Karpas-422 (cell line): Measurements from ENCODE around the gene SPIB. TPM values are rescaled to one million over a fixed set of nuclear protein-coding genes. Genes with fewer than 3 reads are reported as not detected.

Source experiments
- DNase-seq: peaks from one replicate; pipeline ENCODE4 v3.0.0-alpha.2; 2015
- H2AFZ ChIP-seq: fragments of 200-600 bp; sonication (generic); 2 replicates; pipeline ENCODE4 v1.6.1; 2014; ENCODE audit warnings: antibody characterized with exemption, low read length, mixed read lengths
- H3K27ac ChIP-seq: fragments of 200-600 bp; sonication (generic); 2 replicates; pipeline ENCODE4 v1.5.1; 2014; ENCODE audit warnings: mild to moderate bottlenecking, low read length, moderate library complexity
- H3K27me3 ChIP-seq: fragments of 200-600 bp; sonication (generic); 2 replicates; pipeline ENCODE4 v1.6.1; 2014; ENCODE audit warnings: low read length, mixed read lengths
- H3K36me3 ChIP-seq: fragments of 200-600 bp; sonication (generic); 2 replicates; pipeline ENCODE4 v1.6.1; 2014; ENCODE audit warnings: low read length, mixed read lengths; ENCODE audit not compliant: insufficient read depth
- H3K4me1 ChIP-seq: fragments of 200-600 bp; sonication (generic); 2 replicates; pipeline ENCODE4 v1.6.1; 2014; ENCODE audit warnings: mild to moderate bottlenecking, low read length, mixed read lengths
- H3K4me2 ChIP-seq: fragments of 200-600 bp; sonication (generic); 2 replicates; pipeline ENCODE4 v1.6.1; 2014; ENCODE audit warnings: low read length, low read depth, mild to moderate bottlenecking; ENCODE audit not compliant: poor library complexity, severe bottlenecking
- H3K4me3 ChIP-seq: fragments of 200-600 bp; sonication (generic); 2 replicates; pipeline ENCODE4 v1.5.1; 2014; ENCODE audit warnings: mild to moderate bottlenecking, antibody characterized with exemption, low read length, mixed read lengths
- H3K79me2 ChIP-seq: fragments of 200-600 bp; sonication (generic); 2 replicates; pipeline ENCODE4 v1.6.1; 2014; ENCODE audit warnings: mild to moderate bottlenecking, low read length, mixed read lengths
- H3K9ac ChIP-seq: fragments of 200-600 bp; sonication (generic); 2 replicates; pipeline ENCODE4 v1.6.0; 2014; ENCODE audit warnings: low read length
- H3K9me2 ChIP-seq: fragments of 200-600 bp; sonication (generic), shearing (Covaris generic); replicated peaks from 2 replicates; pipeline ENCODE4 v1.6.0; 2014; ENCODE audit warnings: mild to moderate bottlenecking, low read length, moderate library complexity; ENCODE audit not compliant: insufficient read depth
- H3K9me3 ChIP-seq: fragments of 300-700, 200-600 bp; sonication (generic); 2 replicates; pipeline ENCODE4 v1.6.1; 2014; ENCODE audit warnings: low read length, mixed read lengths
- H4K20me1 ChIP-seq: fragments of 200-600 bp; sonication (generic); 2 replicates; pipeline ENCODE4 v1.6.1; 2014; ENCODE audit warnings: mild to moderate bottlenecking, antibody characterized with exemption, low read length, low read depth; ENCODE audit not compliant: insufficient read depth
- total RNA-seq: library from RNA; depleted of rRNA; stranded (reverse); fragments of >200 nt; shearing (Covaris generic); gene quantifications from 2 replicates; pipeline ENCODE4 v1.2.3, GENCODE V29; 2014; ENCODE audit warnings: low replicate concordance

Gene SPIB
- total RNA-seq, 1 experiment from 2014 or later, result 239 TPM

GRCh38 chr19:50449236-50449899 is 30.6 kb downstream of the SPIB start:
- no peak overlapping the region for H2AFZ ChIP-seq
- peaks cover 4% of the 10 kb centered on the region; the same call in 1 of the 2 replicates for H3K36me3 ChIP-seq
- no peaks in the 10 kb centered on the region for H3K9me2 ChIP-seq
- no peak overlapping the region for H3K4me3 ChIP-seq
- no peaks in the 10 kb centered on the region for H4K20me1 ChIP-seq
- H3K9me3 ChIP-seq, result no peaks in the 10 kb centered on the region
- H3K9ac ChIP-seq, result no peak overlapping the region
- no peak overlapping the region for H3K27ac ChIP-seq
- no peak overlapping the region for H3K4me2 ChIP-seq
- no peak for DNase-seq
- H3K79me2 ChIP-seq, result no peaks in the 10 kb centered on the region
- H3K4me1 ChIP-seq, result no peaks in the 10 kb centered on the region
- no peaks in the 10 kb centered on the region for H3K27me3 ChIP-seq

GRCh38 chr19:50450369-50451222 is 31.9 kb downstream of the SPIB start:
- Histone ChIP-seq H3K27me3 (no peaks in the 10 kb centered on the region), H4K20me1 (no peaks in the 10 kb centered on the region), H3K36me3 (peaks cover 4% of the 10 kb centered on the region; the same call in 1 of the 2 replicates), H3K4me2 (no peak overlapping the region), H3K9me2 (no peaks in the 10 kb centered on the region), H3K4me3 (no peak overlapping the region), H2AFZ (no peak overlapping the region), H3K79me2 (no peaks in the 10 kb centered on the region), H3K4me1 (no peaks in the 10 kb centered on the region), H3K9me3 (no peaks in the 10 kb centered on the region), H3K9ac (no peak overlapping the region), H3K27ac (no peak overlapping the region)
- no peak for DNase-seq

GRCh38 chr19:50451223-50451534 is 32.4 kb downstream of the SPIB start:
- H3K27me3 ChIP-seq, result no peaks in the 10 kb centered on the region
- no peaks in the 10 kb centered on the region for H4K20me1 ChIP-seq
- no peaks in the 10 kb centered on the region for H3K79me2 ChIP-seq
- H3K27ac ChIP-seq, result no peak overlapping the region
- no peaks in the 10 kb centered on the region for H3K4me1 ChIP-seq
- peaks cover 4% of the 10 kb centered on the region; the same call in 1 of the 2 replicates for H3K36me3 ChIP-seq
- DNase-seq, result no peak
- no peak overlapping the region for H3K4me3 ChIP-seq
- no peak overlapping the region for H2AFZ ChIP-seq
- no peaks in the 10 kb centered on the region for H3K9me2 ChIP-seq
- H3K4me2 ChIP-seq, result no peak overlapping the region
- H3K9me3 ChIP-seq, result no peaks in the 10 kb centered on the region
- H3K9ac ChIP-seq, result no peak overlapping the region

GRCh38 chr19:50453243-50453642 is 34.5 kb downstream of the SPIB start:
- Histone ChIP-seq H3K9me2 (no peaks in the 10 kb centered on the region), H3K4me1 (no peaks in the 10 kb centered on the region), H3K4me2 (no peak overlapping the region), H3K4me3 (no peak overlapping the region), H3K27ac (no peak overlapping the region), H3K27me3 (no peaks in the 10 kb centered on the region), H2AFZ (no peak overlapping the region), H4K20me1 (no peaks in the 10 kb centered on the region), H3K9me3 (no peaks in the 10 kb centered on the region), H3K79me2 (no peaks in the 10 kb centered on the region), H3K9ac (no peak overlapping the region), H3K36me3 (peaks cover under 1% of the 10 kb centered on the region; the same call in 1 of the 2 replicates)
- DNase-seq, result no peak

GRCh38 chr19:50455992-50456391 is 37.3 kb downstream of the SPIB start:
- DNase-seq, result no peak
- Histone ChIP-seq H3K9me2 (no peaks in the 10 kb centered on the region), H3K4me2 (no peak overlapping the region), H3K9me3 (no peaks in the 10 kb centered on the region), H3K9ac (no peak overlapping the region), H3K27me3 (no peaks in the 10 kb centered on the region), H3K27ac (no peak overlapping the region), H4K20me1 (no peaks in the 10 kb centered on the region), H3K4me3 (no peak overlapping the region), H3K4me1 (peaks cover 17% of the 10 kb centered on the region), H3K36me3 (no peaks in the 10 kb centered on the region), H2AFZ (no peak overlapping the region), H3K79me2 (no peaks in the 10 kb centered on the region)

GRCh38 chr19:50457300-50457699 is 38.6 kb downstream of the SPIB start:
- Histone ChIP-seq H4K20me1 (no peaks in the 10 kb centered on the region), H3K9me2 (no peaks in the 10 kb centered on the region), H3K4me1 (peaks cover 18% of the 10 kb centered on the region), H3K9ac (no peak overlapping the region), H3K79me2 (no peaks in the 10 kb centered on the region), H3K36me3 (no peaks in the 10 kb centered on the region), H3K4me3 (no peak overlapping the region), H3K9me3 (no peaks in the 10 kb centered on the region), H2AFZ (no peak overlapping the region), H3K27me3 (no peaks in the 10 kb centered on the region), H3K4me2 (no peak overlapping the region), H3K27ac (no peak overlapping the region)
- no peak for DNase-seq

GRCh38 chr19:50458396-50459066 is 39.8 kb downstream of the SPIB start:
- H3K36me3 ChIP-seq, result no peaks in the 10 kb centered on the region
- H3K9ac ChIP-seq, result no peak overlapping the region
- no peak overlapping the region for H2AFZ ChIP-seq
- H3K27me3 ChIP-seq, result no peaks in the 10 kb centered on the region
- H3K79me2 ChIP-seq, result no peaks in the 10 kb centered on the region
- H3K9me3 ChIP-seq, result no peaks in the 10 kb centered on the region
- H4K20me1 ChIP-seq, result no peaks in the 10 kb centered on the region
- no peak overlapping the region for H3K4me2 ChIP-seq
- peaks cover 18% of the 10 kb centered on the region for H3K4me1 ChIP-seq
- no peak overlapping the region for H3K27ac ChIP-seq
- H3K4me3 ChIP-seq, result no peak overlapping the region
- no peak for DNase-seq
- H3K9me2 ChIP-seq, result no peaks in the 10 kb centered on the region

GRCh38 chr19:50459067-50459456 is 40.3 kb downstream of the SPIB start:
- no peaks in the 10 kb centered on the region for H3K9me3 ChIP-seq
- H3K4me3 ChIP-seq, result no peak overlapping the region
- no peak overlapping the region for H3K4me2 ChIP-seq
- H2AFZ ChIP-seq, result no peak overlapping the region
- H3K36me3 ChIP-seq, result no peaks in the 10 kb centered on the region
- peaks cover 18% of the 10 kb centered on the region for H3K4me1 ChIP-seq
- H4K20me1 ChIP-seq, result no peaks in the 10 kb centered on the region
- H3K27ac ChIP-seq, result no peak overlapping the region
- no peaks in the 10 kb centered on the region for H3K79me2 ChIP-seq
- no peak overlapping the region for H3K9ac ChIP-seq
- H3K27me3 ChIP-seq, result no peaks in the 10 kb centered on the region
- no peaks in the 10 kb centered on the region for H3K9me2 ChIP-seq
- no peak for DNase-seq
